Activated T-cell treated with anti-CD3 and anti-CD28 coated beads for 4 hours (primary cell): ENCODE results near the gene TFDP2.
"Not testable (repeated sequence)": the region's sequence is repeated elsewhere in the genome, so short reads cannot be mapped to it uniquely, and the experiment has no call there.

ENCODE experiments used
- DNase-seq: peaks from one replicate; pipeline ENCODE4 v3.0.0-alpha.2; 2020

Gene TFDP2

GRCh38 chr3:141955175-141955574 lies 194.2 kb downstream of the TFDP2 start:
- DNase-seq = no peak

- DNase-seq = no peak
These were observed 196.7 kb downstream of the TFDP2 start for GRCh38 chr3:141952611-141953010.

GRCh38 chr3:141950572-141951493 lies 198.5 kb downstream of the TFDP2 start:
- DNase-seq = no peak

GRCh38 chr3:141949972-141950371 lies 199.4 kb downstream of the TFDP2 start:
- DNase-seq = no peak

GRCh38 chr3:141949399-141949798 lies 199.9 kb downstream of the TFDP2 start:
- DNase-seq = no peak

GRCh38 chr3:141945726-141946485 lies 203.4 kb downstream of the TFDP2 start:
- DNase-seq = no peak

GRCh38 chr3:141942006-141942405 lies 207.3 kb downstream of the TFDP2 start:
- no peak for DNase-seq

- no peak for DNase-seq
These were observed 208.3 kb downstream of the TFDP2 start for GRCh38 chr3:141941093-141941492.

GRCh38 chr3:141940194-141940776 lies 209.1 kb downstream of the TFDP2 start:
- DNase-seq = no peak

GRCh38 chr3:141939759-141940158 lies 209.6 kb downstream of the TFDP2 start:
- no peak for DNase-seq

GRCh38 chr3:141938011-141938500 lies 211.3 kb downstream of the TFDP2 start:
- DNase-seq = no peak

GRCh38 chr3:141934354-141934753 lies 215.0 kb downstream of the TFDP2 start:
- DNase-seq = no peak

- DNase-seq = no peak
These were observed 215.7 kb downstream of the TFDP2 start for GRCh38 chr3:141933421-141934300.

- no peak for DNase-seq
These were observed 218.5 kb downstream of the TFDP2 start for GRCh38 chr3:141930801-141931200.

- no peak for DNase-seq
These were observed 219.9 kb downstream of the TFDP2 start for GRCh38 chr3:141929341-141929995.

GRCh38 chr3:141928631-141929270 lies 220.6 kb downstream of the TFDP2 start:
- no peak for DNase-seq

- DNase-seq = no peak
These were observed 222.4 kb downstream of the TFDP2 start for GRCh38 chr3:141926929-141927328.

GRCh38 chr3:141925677-141926076 lies 223.7 kb downstream of the TFDP2 start:
- DNase-seq = not testable (repeated sequence)

- no peak for DNase-seq
These were observed 228.0 kb downstream of the TFDP2 start for GRCh38 chr3:141921316-141921715.

GRCh38 chr3:141920701-141921100 lies 228.6 kb downstream of the TFDP2 start:
- DNase-seq = no peak

GRCh38 chr3:141915766-141916165 lies 233.6 kb downstream of the TFDP2 start:
- DNase-seq = no peak
